Diencephalon (tissue), 1 donor: ENCODE results near the gene PLG. TPM values are rescaled to one million over a fixed set of nuclear protein-coding genes. Genes with fewer than 3 reads are reported as not detected.

ENCODE experiments used
- total RNA-seq: library from RNA; depleted of rRNA; stranded (reverse); fragments of >200 nt; gene quantifications from one replicate; pipeline ENCODE4 v1.2.3, GENCODE V29; 2014

PLG gene
- total RNA-seq = not detected

GRCh38 chr6:160701918-160702680 is at the start of gene PLG:
Gene PLG (plus strand): TSS chr6:160702244. CDS start chr6:160702305, 61 bp downstream.

GRCh38 chr6:160664198-160664597 is 37.8 kb upstream of the PLG start, which contains the start of gene LPA:
Gene LPA (minus strand): TSS chr6:160664275. CDS start chr6:160664214, 61 bp downstream.

Other genes starting within 250 kb of the PLG start
- gene LPA, start 38.0 kb upstream of the PLG start, total RNA-seq = 7.6 TPM